ENCODE results near the gene AQP12B. TPM values are rescaled to one million over a fixed set of nuclear protein-coding genes. Genes with fewer than 3 reads are reported as not detected.

Gene AQP12B
- total and polyA plus RNA-seq, 2 of the 13 experiments (the other 11 are each of a cell fraction or from before 2014, with no cell fraction given), result not detected

GRCh38 chr2:240626531-240627300 is 56.0 kb downstream of the AQP12B start (continued):
- no peak for TF ChIP-seq FOXP1 (IDR thresholded peaks at IDR 0.05)
- peak; percentile 17; the same call in 1 of the 2 replicates for TF ChIP-seq FOXP1 (CRISPR knock-in tag; IDR thresholded peaks at IDR 0.05)
- TF ChIP-seq TBP (CRISPR knock-in tag; IDR thresholded peaks at IDR 0.05), result no peak
- peak; percentile 60; the same call in 1 of the 2 replicates for TF ChIP-seq NR2F6 (IDR thresholded peaks at IDR 0.05)
- peak; percentile 85 for TF ChIP-seq NR2F6 (CRISPR knock-in tag; IDR thresholded peaks at IDR 0.05)
- TF ChIP-seq ATF5 (CRISPR knock-in tag; IDR thresholded peaks at IDR 0.05; ENCODE audit: low read depth), result no peak
- TF ChIP-seq AKNA (CRISPR knock-in tag; IDR thresholded peaks at IDR 0.05; ENCODE audit: borderline replicate concordance), result no peak
- TF ChIP-seq PLRG1 (conservative IDR thresholded peaks at IDR 0.05), result no peak
- TF ChIP-seq ZNF703 (CRISPR knock-in tag; IDR thresholded peaks at IDR 0.05; ENCODE audit: borderline replicate concordance), result 0 out of 2 replicates have a peak, but pooled peaks have one; percentile 58
- no peak for TF ChIP-seq ZBTB3 (CRISPR knock-in tag; IDR thresholded peaks at IDR 0.05; ENCODE audit: borderline replicate concordance, low read depth)
- peak; percentile 32; the same call in 1 of the 2 replicates for TF ChIP-seq ARID3A (IDR thresholded peaks at IDR 0.05; ENCODE audit: low read depth, low read length)
- TF ChIP-seq POLR2A (IDR thresholded peaks at IDR 0.05; ENCODE audit: insufficient read depth in 1 of 2, low read depth in 2 of 2, low read length in 2 of 2), result peak in 1 of 2 experiments; percentile 44; a peak in 3 of 4 replicates
- TF ChIP-seq TP53 (CRISPR knock-in tag; conservative IDR thresholded peaks at IDR 0.05), result no peak
- no peak for TF ChIP-seq FUBP1 (CRISPR knock-in tag; IDR thresholded peaks at IDR 0.05; ENCODE audit: borderline replicate concordance)
- peak; percentile 21; the same call in 1 of the 2 replicates for TF ChIP-seq ZNF629 (CRISPR knock-in tag; conservative IDR thresholded peaks at IDR 0.05)
- TF ChIP-seq, protein P1, sequence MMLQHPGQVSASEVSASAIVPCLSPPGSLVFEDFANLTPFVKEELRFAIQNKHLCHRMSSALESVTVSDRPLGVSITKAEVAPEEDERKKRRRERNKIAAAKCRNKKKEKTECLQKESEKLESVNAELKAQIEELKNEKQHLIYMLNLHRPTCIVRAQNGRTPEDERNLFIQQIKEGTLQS (CRISPR knock-in tag; IDR thresholded peaks at IDR 0.05), result peak; percentile 11; the same call in 1 of the 2 replicates
- no peak for TF ChIP-seq MLLT10 (CRISPR knock-in tag; IDR thresholded peaks at IDR 0.05)

All from HepG2 (cell line).